HCT116 (cell line): ENCODE measurements around the gene MYH14. TPM values are rescaled to one million over a fixed set of nuclear protein-coding genes. Genes with fewer than 3 reads are reported as not detected.

Experiments
- ATAC-seq: fragments of 200-7000 bp; cut with Tn5 transposase; 2 replicates; pipeline ENCODE4 v1.9.1; 2020; ENCODE audit warnings: mild to moderate bottlenecking, moderate library complexity
- BruUV-seq: library from RNA; stranded (reverse); fragments of 400-500 nt; replicated peaks from 2 replicates; lab custom pipeline; 2021; lab: Mats Ljungman, UMichigan
- CTCF ChIA-PET: fragments of 300-600 bp; sonication (Branson Sonifier 250); formaldehyde crosslinking; loops from one replicate; lab custom pipeline; 2021; ENCODE audit warnings: antibody characterized with exemption; lab: Charles Lee
- POLR2A ChIA-PET: fragments of 300-600, 350-600 bp; sonication (Branson Sonifier 250); formaldehyde crosslinking; loops from one replicate; lab custom pipeline; 2021; ENCODE audit warnings: antibody characterized with exemption; lab: Charles Lee
- RAD21 ChIA-PET, 2 experiments: fragments of 300-600 bp; sonication (Branson Sonifier 250); formaldehyde crosslinking; loops; one replicate each; lab custom pipeline; 2023; ENCODE audit warnings: low total read pairs in 2 of 2; ENCODE audit not compliant: uncharacterized antibody in 2 of 2, unreplicated experiment in 2 of 2, low non-redundant PET in 1 of 2; lab: Charles Lee
- DNase-seq: peaks from one replicate; pipeline ENCODE4 v3.0.0-alpha.2; 2010; ENCODE audit warnings: low read depth, low spot score
- H2AFZ ChIP-seq: fragments of 200-600 bp; shearing (Covaris generic), sonication (generic); 2 replicates; pipeline ENCODE4 v1.6.1; 2017; ENCODE audit warnings: low read depth, mixed run types, mixed read lengths, antibody characterized with exemption, low read length; ENCODE audit not compliant: poor library complexity, severe bottlenecking
- H3K27ac ChIP-seq: 2 replicates; pipeline ENCODE4 v1.5.1; 2012; ENCODE audit warnings: low read depth, low read length
- H3K27me3 ChIP-seq: fragments of 200-600 bp; sonication (generic); 2 replicates; pipeline ENCODE4 v1.6.1; 2016; ENCODE audit warnings: mixed run types, low read length, mixed read lengths; ENCODE audit not compliant: insufficient read depth
- H3K36me3 ChIP-seq, 2 experiments: fragments of 200-500 bp in 1 of 2; fragments of 200-600 bp in 1 of 2; sonication (Bioruptor generic) in 1 of 2; sonication (generic) in 1 of 2; 2 replicates each; pipeline versions ENCODE4 v1.5.1 to v1.6.1; 2014 to 2016; ENCODE audit warnings: low read length in 2 of 2, inconsistent platforms in 1 of 2, mixed read lengths in 1 of 2, mixed run types in 1 of 2; ENCODE audit not compliant: insufficient read depth in 2 of 2, control insufficient read depth in 1 of 2
- H3K4me1 ChIP-seq, 2 experiments: fragments of 200-600 bp in 1 of 2; sonication (generic) in 1 of 2; 2 replicates each; pipeline versions ENCODE4 v1.5.1 to v1.6.1; 2012 to 2017; ENCODE audit warnings: low read length in 2 of 2, inconsistent platforms in 1 of 2, mild to moderate bottlenecking in 1 of 2, mixed read lengths in 1 of 2, mixed run types in 1 of 2, moderate library complexity in 1 of 2; ENCODE audit not compliant: insufficient read depth in 2 of 2, control insufficient read depth in 1 of 2
- H3K4me2 ChIP-seq: fragments of 200-600 bp; sonication (generic); 2 replicates; pipeline ENCODE4 v1.6.1; 2017; ENCODE audit warnings: mixed run types, low read length, mixed read lengths
- H3K4me3 ChIP-seq, 2 experiments: fragments of 200-600 bp in 1 of 2; sonication (generic) in 1 of 2; replicated peaks in 1 of 2; 2 replicates each; pipeline ENCODE4 v1.5.1; 2011 to 2016; ENCODE audit warnings: low read length in 2 of 2, control low read depth in 1 of 2, low read depth in 1 of 2, mild to moderate bottlenecking in 1 of 2, mixed read lengths in 1 of 2, mixed run types in 1 of 2
- H3K79me2 ChIP-seq: fragments of 200-600 bp; sonication (generic); 2 replicates; pipeline ENCODE4 v1.6.1; 2017; ENCODE audit warnings: mild to moderate bottlenecking, mixed run types, low read length, moderate library complexity, mixed read lengths; ENCODE audit not compliant: insufficient read depth
- H3K9ac ChIP-seq: fragments of 200-600 bp; sonication (generic); 2 replicates; pipeline ENCODE4 v1.6.1; 2016; ENCODE audit warnings: low read length, mixed read lengths
- H3K9me2 ChIP-seq: fragments of 200-600 bp; sonication (generic), shearing (Covaris generic); 2 replicates; pipeline ENCODE4 v1.6.1; 2017; ENCODE audit warnings: mixed run types, mild to moderate bottlenecking, moderate library complexity; ENCODE audit not compliant: insufficient read depth
- H3K9me3 ChIP-seq, 2 experiments: fragments of 200-500 bp in 1 of 2; fragments of 200-600 bp in 1 of 2; sonication (Bioruptor generic) in 1 of 2; sonication (generic) in 1 of 2; 2 replicates each; pipeline ENCODE4 v1.6.1; 2014 to 2017; ENCODE audit warnings: low read length in 2 of 2, mixed read lengths in 2 of 2, inconsistent platforms in 1 of 2, low read depth in 1 of 2, mild to moderate bottlenecking in 1 of 2, mixed run types in 1 of 2, moderate library complexity in 1 of 2; ENCODE audit not compliant: control insufficient read depth in 1 of 2, insufficient read depth in 1 of 2
- H4K20me1 ChIP-seq: fragments of 200-600 bp; sonication (generic), shearing (Covaris generic); 2 replicates; pipeline ENCODE4 v1.6.1; 2017; ENCODE audit warnings: mixed run types, mild to moderate bottlenecking, moderate library complexity; ENCODE audit not compliant: insufficient read depth
- ATF3 ChIP-seq: IDR thresholded peaks from 2 replicates; pipeline ENCODE4 v1.6.1; 2012
- CBX3 ChIP-seq: IDR thresholded peaks from 2 replicates; pipeline ENCODE4 v1.6.1; 2012; ENCODE audit warnings: low read depth
- CEBPB ChIP-seq: IDR thresholded peaks from 2 replicates; pipeline ENCODE4 v1.6.1; 2012; ENCODE audit warnings: low read depth
- EGR1 ChIP-seq: IDR thresholded peaks from 2 replicates; pipeline ENCODE4 v1.6.1; 2012; ENCODE audit warnings: low read depth
- ELF1 ChIP-seq: IDR thresholded peaks from 2 replicates; pipeline ENCODE4 v1.6.1; 2012; ENCODE audit warnings: low read depth, borderline replicate concordance
- EZH2 ChIP-seq: fragments of 200-600 bp; sonication (generic); IDR thresholded peaks from 2 replicates; pipeline ENCODE4 v1.6.1; 2017; ENCODE audit warnings: antibody characterized with exemption, mixed run types
- EZH2phosphoT487 ChIP-seq: fragments of 200-600 bp; IDR thresholded peaks from 2 replicates; pipeline ENCODE4 v1.6.1; 2018; ENCODE audit warnings: antibody characterized with exemption, borderline replicate concordance
- FOSL1 ChIP-seq: IDR thresholded peaks from 2 replicates; pipeline ENCODE4 v1.6.1; 2012; ENCODE audit warnings: low read depth
- JUND ChIP-seq: IDR thresholded peaks from 2 replicates; pipeline ENCODE4 v1.6.1; 2012
- POLR2A ChIP-seq: IDR thresholded peaks from 2 replicates; pipeline ENCODE4 v1.7.0; 2011; ENCODE audit warnings: borderline replicate concordance; ENCODE audit not compliant: insufficient read depth, insufficient read length; ENCODE audit errors: extremely low read depth
- RAD21 ChIP-seq: IDR thresholded peaks from 2 replicates; pipeline ENCODE4 v1.6.1; 2012; ENCODE audit warnings: low read depth, mild to moderate bottlenecking
- SIN3A ChIP-seq: IDR thresholded peaks from 2 replicates; pipeline ENCODE4 v1.6.1; 2012; ENCODE audit warnings: low read depth
- SP1 ChIP-seq: IDR thresholded peaks from 2 replicates; pipeline ENCODE4 v1.6.1; 2012; ENCODE audit warnings: low read depth
- SRF ChIP-seq: IDR thresholded peaks from 2 replicates; pipeline ENCODE4 v1.6.1; 2012; ENCODE audit warnings: low read depth
- YY1 ChIP-seq: IDR thresholded peaks from 2 replicates; pipeline ENCODE4 v1.6.1; 2011; ENCODE audit warnings: low read length, low read depth, moderate library complexity, mild to moderate bottlenecking; ENCODE audit not compliant: insufficient replicate concordance; ENCODE audit errors: extremely low read depth
- ZFX ChIP-seq: fragments of 450-650 bp; IDR thresholded peaks from 2 replicates; pipeline ENCODE4 v1.6.1; 2017
- intact Hi-C: fragments of 100-400 bp; cut with micrococcal nuclease; formaldehyde crosslinking; loops from 2 replicates; pipeline ENCODE4 v1.10.0; 2022
- total RNA-seq: library from RNA; stranded (reverse); gene quantifications from one replicate; pipeline ENCODE4 v1.2.1, GENCODE V29; 2021; ENCODE audit not compliant: unreplicated experiment
- TF ChIP-seq, protein P1 (sequence below): IDR thresholded peaks from 2 replicates; pipeline ENCODE4 v1.6.1; 2012; ENCODE audit warnings: low read depth
- TF ChIP-seq, protein P2 (sequence below): IDR thresholded peaks from 2 replicates; pipeline ENCODE4 v1.6.1; 2011; ENCODE audit warnings: mild to moderate bottlenecking, low read length, moderate library complexity; ENCODE audit not compliant: insufficient replicate concordance; ENCODE audit errors: extremely low read depth

MYH14 gene
- total RNA-seq, 1 experiment from 2014 or later, result 60.1 TPM

GRCh38 chr19:50187937-50188336 lies 15.5 kb upstream of the MYH14 start (continued):
- no peak for TF ChIP-seq ELF1
- no peak for TF ChIP-seq CEBPB
- TF ChIP-seq ZFX, result no peak
- TF ChIP-seq, protein P1, sequence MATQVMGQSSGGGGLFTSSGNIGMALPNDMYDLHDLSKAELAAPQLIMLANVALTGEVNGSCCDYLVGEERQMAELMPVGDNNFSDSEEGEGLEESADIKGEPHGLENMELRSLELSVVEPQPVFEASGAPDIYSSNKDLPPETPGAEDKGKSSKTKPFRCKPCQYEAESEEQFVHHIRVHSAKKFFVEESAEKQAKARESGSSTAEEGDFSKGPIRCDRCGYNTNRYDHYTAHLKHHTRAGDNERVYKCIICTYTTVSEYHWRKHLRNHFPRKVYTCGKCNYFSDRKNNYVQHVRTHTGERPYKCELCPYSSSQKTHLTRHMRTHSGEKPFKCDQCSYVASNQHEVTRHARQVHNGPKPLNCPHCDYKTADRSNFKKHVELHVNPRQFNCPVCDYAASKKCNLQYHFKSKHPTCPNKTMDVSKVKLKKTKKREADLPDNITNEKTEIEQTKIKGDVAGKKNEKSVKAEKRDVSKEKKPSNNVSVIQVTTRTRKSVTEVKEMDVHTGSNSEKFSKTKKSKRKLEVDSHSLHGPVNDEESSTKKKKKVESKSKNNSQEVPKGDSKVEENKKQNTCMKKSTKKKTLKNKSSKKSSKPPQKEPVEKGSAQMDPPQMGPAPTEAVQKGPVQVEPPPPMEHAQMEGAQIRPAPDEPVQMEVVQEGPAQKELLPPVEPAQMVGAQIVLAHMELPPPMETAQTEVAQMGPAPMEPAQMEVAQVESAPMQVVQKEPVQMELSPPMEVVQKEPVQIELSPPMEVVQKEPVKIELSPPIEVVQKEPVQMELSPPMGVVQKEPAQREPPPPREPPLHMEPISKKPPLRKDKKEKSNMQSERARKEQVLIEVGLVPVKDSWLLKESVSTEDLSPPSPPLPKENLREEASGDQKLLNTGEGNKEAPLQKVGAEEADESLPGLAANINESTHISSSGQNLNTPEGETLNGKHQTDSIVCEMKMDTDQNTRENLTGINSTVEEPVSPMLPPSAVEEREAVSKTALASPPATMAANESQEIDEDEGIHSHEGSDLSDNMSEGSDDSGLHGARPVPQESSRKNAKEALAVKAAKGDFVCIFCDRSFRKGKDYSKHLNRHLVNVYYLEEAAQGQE, result no peak

- TF ChIP-seq, protein P2, sequence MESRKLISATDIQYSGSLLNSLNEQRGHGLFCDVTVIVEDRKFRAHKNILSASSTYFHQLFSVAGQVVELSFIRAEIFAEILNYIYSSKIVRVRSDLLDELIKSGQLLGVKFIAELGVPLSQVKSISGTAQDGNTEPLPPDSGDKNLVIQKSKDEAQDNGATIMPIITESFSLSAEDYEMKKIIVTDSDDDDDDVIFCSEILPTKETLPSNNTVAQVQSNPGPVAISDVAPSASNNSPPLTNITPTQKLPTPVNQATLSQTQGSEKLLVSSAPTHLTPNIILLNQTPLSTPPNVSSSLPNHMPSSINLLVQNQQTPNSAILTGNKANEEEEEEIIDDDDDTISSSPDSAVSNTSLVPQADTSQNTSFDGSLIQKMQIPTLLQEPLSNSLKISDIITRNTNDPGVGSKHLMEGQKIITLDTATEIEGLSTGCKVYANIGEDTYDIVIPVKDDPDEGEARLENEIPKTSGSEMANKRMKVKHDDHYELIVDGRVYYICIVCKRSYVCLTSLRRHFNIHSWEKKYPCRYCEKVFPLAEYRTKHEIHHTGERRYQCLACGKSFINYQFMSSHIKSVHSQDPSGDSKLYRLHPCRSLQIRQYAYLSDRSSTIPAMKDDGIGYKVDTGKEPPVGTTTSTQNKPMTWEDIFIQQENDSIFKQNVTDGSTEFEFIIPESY, result no peak
- TF ChIP-seq ELF1 (no peak), FOSL1 (no peak), POLR2A (no peak), SIN3A (no peak), YY1 (no peak), EGR1 (no peak), CBX3 (no peak), ATF3 (no peak), CEBPB (no peak), JUND (no peak), SP1 (no peak), SRF (no peak), EZH2phosphoT487 (no peak), RAD21 (no peak), ZFX (no peak), EZH2 (no peak)
- no peak for ATAC-seq
- Histone ChIP-seq H3K9me2 (no peaks in the 10 kb centered on the region), H2AFZ (no peak overlapping the region), H3K27me3 (0 out of 2 replicates have a peak, but pooled peaks cover 6% of the 10 kb centered on the region), H4K20me1 (no peaks in the 10 kb centered on the region), H3K4me2 (no peak overlapping the region), H3K4me1 (no peaks in the 10 kb centered on the region), H3K9ac (no peak overlapping the region), H3K79me2 (no peaks in the 10 kb centered on the region), H3K4me3 (no peak overlapping the region), H3K36me3 (no peaks in the 10 kb centered on the region), H3K27ac (no peak overlapping the region), H3K9me3 (no peaks in the 10 kb centered on the region)
- no peak for DNase-seq
- BruUV-seq, result no TSS peak
- ChIA-PET CTCF (no interaction called here), POLR2A (no interaction called here), RAD21 (no interaction called here)
- intact Hi-C loops, result no loop called here
Observed at GRCh38 chr19:50189331-50189730, 14.1 kb upstream of the MYH14 start.
